OCI-LY1 (cell line): Measurements from ENCODE around the gene SPOCK2.

Experiments
- H2AFZ ChIP-seq: fragments of 200-600 bp; sonication (generic), shearing (Covaris generic); 2 replicates; pipeline ENCODE4 v1.6.0; 2014; ENCODE audit warnings: antibody characterized with exemption, mild to moderate bottlenecking, low read length
- H3F3A ChIP-seq: fragments of 200-600 bp; sonication (generic), shearing (Covaris generic); 2 replicates; pipeline ENCODE4 v1.6.0; 2014; ENCODE audit warnings: mild to moderate bottlenecking, antibody characterized with exemption, low read length, moderate library complexity; ENCODE audit not compliant: insufficient read depth
- H3K27ac ChIP-seq: fragments of 200-600 bp; sonication (generic); 2 replicates; pipeline ENCODE4 v1.5.1; 2014; ENCODE audit warnings: low read length, mixed run types, mild to moderate bottlenecking, low read depth; ENCODE audit not compliant: poor library complexity, severe bottlenecking
- H3K27me3 ChIP-seq: fragments of 200-600 bp; sonication (generic); 2 replicates; pipeline ENCODE4 v1.6.0; 2014; ENCODE audit warnings: antibody characterized with exemption, mild to moderate bottlenecking, low read length, moderate library complexity; ENCODE audit not compliant: insufficient read depth
- H3K36me3 ChIP-seq: fragments of 200-600 bp; sonication (generic); 2 replicates; pipeline ENCODE4 v1.6.1; 2014; ENCODE audit warnings: mild to moderate bottlenecking, antibody characterized with exemption, low read length, moderate library complexity, mixed read lengths; ENCODE audit not compliant: insufficient read depth
- H3K4me1 ChIP-seq: fragments of 200-600 bp; sonication (generic); 2 replicates; pipeline ENCODE4 v1.5.1; 2014; ENCODE audit warnings: mild to moderate bottlenecking, low read length, moderate library complexity; ENCODE audit not compliant: insufficient read depth, severe bottlenecking
- H3K4me2 ChIP-seq: fragments of 200-600 bp; sonication (generic), shearing (Covaris generic); 2 replicates; pipeline ENCODE4 v1.6.1; 2014; ENCODE audit warnings: low read length
- H3K4me3 ChIP-seq: fragments of 200-600 bp; sonication (generic); 2 replicates; pipeline ENCODE4 v1.5.1; 2014; ENCODE audit warnings: low read length, low read depth, mild to moderate bottlenecking, mixed read lengths; ENCODE audit not compliant: poor library complexity, severe bottlenecking
- H3K79me2 ChIP-seq: fragments of 200-600 bp; shearing (Covaris generic); 2 replicates; pipeline ENCODE4 v1.6.1; 2016; ENCODE audit warnings: mixed run types, low read length, mixed read lengths; ENCODE audit not compliant: insufficient read depth
- H3K9ac ChIP-seq: fragments of 200-600 bp; sonication (generic), shearing (Covaris generic); 2 replicates; pipeline ENCODE4 v1.6.1; 2014; ENCODE audit warnings: mild to moderate bottlenecking, low read length, mixed read lengths
- H3K9me2 ChIP-seq: fragments of 200-600 bp; sonication (generic), shearing (Covaris generic); 2 replicates; pipeline ENCODE4 v1.6.1; 2014; ENCODE audit warnings: low read depth, mild to moderate bottlenecking, low read length, mixed read lengths
- H3K9me3 ChIP-seq: fragments of 200-600 bp; shearing (Covaris generic); 2 replicates; pipeline ENCODE4 v1.6.1; 2014; ENCODE audit warnings: low read length, mixed read lengths
- H4K20me1 ChIP-seq: fragments of 200-600 bp; sonication (generic), shearing (Covaris generic); 2 replicates; pipeline ENCODE4 v1.6.0; 2016; ENCODE audit warnings: mild to moderate bottlenecking, low read length; ENCODE audit not compliant: insufficient read depth
- EZH2 ChIP-seq: fragments of 200-600 bp; sonication (generic), shearing (Covaris generic); IDR thresholded peaks from 2 replicates; pipeline ENCODE4 v1.8.0; 2017; ENCODE audit warnings: borderline replicate concordance, mixed run types, mild to moderate bottlenecking, antibody characterized with exemption, low read length, moderate library complexity, mixed read lengths
- TF ChIP-seq, protein P1 (sequence below): fragments of 200-600 bp; sonication (generic), shearing (Covaris generic); IDR thresholded peaks from 2 replicates; pipeline ENCODE4 v1.5.1; 2017; ENCODE audit warnings: mild to moderate bottlenecking, antibody characterized with exemption, low read length, moderate library complexity, mixed read lengths

SPOCK2 gene

DNA sequence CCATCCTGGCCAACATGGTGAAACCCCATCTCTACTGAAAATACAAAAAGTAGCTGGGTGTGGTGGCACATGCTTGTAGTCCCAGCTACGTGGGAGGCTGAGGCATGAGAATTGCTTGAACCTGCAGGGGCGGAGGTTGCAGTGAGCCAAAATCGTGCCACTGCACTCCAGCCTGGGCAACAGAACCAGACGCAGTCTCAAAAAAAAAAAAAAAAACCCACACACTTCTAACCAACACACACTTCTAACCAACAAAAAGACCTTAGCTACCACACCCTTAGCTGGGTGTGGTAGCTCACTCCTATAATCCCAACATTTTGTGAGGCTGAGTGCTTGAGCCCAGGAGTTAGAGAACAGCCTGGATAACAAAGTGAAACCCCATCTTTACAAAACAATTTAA, 33.9 kb upstream of the SPOCK2 start:
- Histone ChIP-seq H3K9ac (no peak overlapping the region), H3K4me3 (no peak overlapping the region), H3K4me1 (no peaks in the 10 kb centered on the region), H3K36me3 (peaks cover 30% of the 10 kb centered on the region), H3K9me2 (no peaks in the 10 kb centered on the region), H3K79me2 (no peaks in the 10 kb centered on the region), H3K27me3 (no peaks in the 10 kb centered on the region), H3K27ac (no peak overlapping the region), H3F3A (no peaks in the 10 kb centered on the region), H4K20me1 (no peaks in the 10 kb centered on the region), H3K4me2 (no peak overlapping the region), H3K9me3 (peaks cover 3% of the 10 kb centered on the region), H2AFZ (no peak overlapping the region)
- TF ChIP-seq, protein P1, sequence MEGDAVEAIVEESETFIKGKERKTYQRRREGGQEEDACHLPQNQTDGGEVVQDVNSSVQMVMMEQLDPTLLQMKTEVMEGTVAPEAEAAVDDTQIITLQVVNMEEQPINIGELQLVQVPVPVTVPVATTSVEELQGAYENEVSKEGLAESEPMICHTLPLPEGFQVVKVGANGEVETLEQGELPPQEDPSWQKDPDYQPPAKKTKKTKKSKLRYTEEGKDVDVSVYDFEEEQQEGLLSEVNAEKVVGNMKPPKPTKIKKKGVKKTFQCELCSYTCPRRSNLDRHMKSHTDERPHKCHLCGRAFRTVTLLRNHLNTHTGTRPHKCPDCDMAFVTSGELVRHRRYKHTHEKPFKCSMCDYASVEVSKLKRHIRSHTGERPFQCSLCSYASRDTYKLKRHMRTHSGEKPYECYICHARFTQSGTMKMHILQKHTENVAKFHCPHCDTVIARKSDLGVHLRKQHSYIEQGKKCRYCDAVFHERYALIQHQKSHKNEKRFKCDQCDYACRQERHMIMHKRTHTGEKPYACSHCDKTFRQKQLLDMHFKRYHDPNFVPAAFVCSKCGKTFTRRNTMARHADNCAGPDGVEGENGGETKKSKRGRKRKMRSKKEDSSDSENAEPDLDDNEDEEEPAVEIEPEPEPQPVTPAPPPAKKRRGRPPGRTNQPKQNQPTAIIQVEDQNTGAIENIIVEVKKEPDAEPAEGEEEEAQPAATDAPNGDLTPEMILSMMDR = no peak
- no peak for TF ChIP-seq EZH2

DNA sequence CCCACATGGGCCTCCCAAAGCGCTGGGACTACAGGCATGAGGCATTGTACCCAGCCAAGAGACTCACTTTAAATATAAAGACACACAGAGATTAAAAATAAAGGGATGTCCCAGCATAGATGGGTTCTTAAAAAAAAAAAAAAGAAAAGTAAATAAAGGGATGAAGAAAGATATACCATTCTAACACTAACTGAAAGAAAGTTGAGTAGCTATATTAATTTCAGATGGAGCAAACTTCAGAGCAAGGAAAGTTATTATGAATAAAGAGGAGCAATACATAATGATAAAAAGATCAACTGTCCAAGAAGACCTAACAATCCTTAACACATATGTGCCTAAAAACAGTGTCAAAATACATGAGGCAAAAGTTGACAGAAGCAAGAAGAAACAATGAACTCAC, 33.0 kb upstream of the SPOCK2 start:
- Histone ChIP-seq H3K4me1 (no peaks in the 10 kb centered on the region), H3K27me3 (no peaks in the 10 kb centered on the region)

DNA sequence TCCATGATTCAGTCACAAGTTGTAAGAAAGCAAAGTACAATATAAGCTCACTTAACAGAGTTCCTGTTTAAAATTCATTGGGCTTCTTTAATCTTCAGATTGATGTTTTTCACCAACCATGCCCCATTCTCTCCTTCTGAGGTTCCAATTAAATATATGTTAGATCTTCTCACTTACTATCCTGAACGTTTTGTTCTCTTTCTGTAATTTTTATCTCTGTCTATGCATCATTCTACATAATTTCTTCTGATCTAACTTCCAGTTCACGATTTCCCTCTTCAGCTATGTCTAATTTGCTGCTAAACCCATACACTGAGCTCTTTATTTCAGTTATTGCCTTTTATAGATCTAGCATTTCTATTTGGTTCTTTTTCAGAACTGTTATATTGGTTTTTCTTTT, 28.0 kb upstream of the SPOCK2 start:
- Histone ChIP-seq H3F3A (no peaks in the 10 kb centered on the region), H3K4me1 (no peaks in the 10 kb centered on the region), H4K20me1 (no peaks in the 10 kb centered on the region), H2AFZ (no peak overlapping the region), H3K9me2 (no peaks in the 10 kb centered on the region), H3K79me2 (no peaks in the 10 kb centered on the region), H3K36me3 (peaks cover 34% of the 10 kb centered on the region), H3K4me3 (no peak overlapping the region), H3K27ac (no peak overlapping the region), H3K4me2 (no peak overlapping the region), H3K9me3 (peaks cover 11% of the 10 kb centered on the region), H3K9ac (no peak overlapping the region), H3K27me3 (no peaks in the 10 kb centered on the region)
- TF ChIP-seq EZH2 = no peak
- TF ChIP-seq, protein P1 = no peak

More for the DNA sequence above, 33.0 kb upstream of the SPOCK2 start:
- Histone ChIP-seq H2AFZ (no peak overlapping the region), H3K4me3 (no peak overlapping the region), H3K79me2 (no peaks in the 10 kb centered on the region), H3F3A (no peaks in the 10 kb centered on the region), H3K4me2 (no peak overlapping the region), H3K9me3 (peaks cover 9% of the 10 kb centered on the region), H3K36me3 (peaks cover 34% of the 10 kb centered on the region), H4K20me1 (no peaks in the 10 kb centered on the region), H3K9ac (no peak overlapping the region), H3K9me2 (no peaks in the 10 kb centered on the region), H3K27ac (no peak overlapping the region)
- TF ChIP-seq, protein P1 = no peak
- no peak for TF ChIP-seq EZH2
